Activated CD4-positive, alpha-beta T cell treated with anti-CD3 and anti-CD28 coated beads for 24 hours (primary cell): ENCODE data around the gene EXOC4.

ENCODE experiments used
- DNase-seq, 2 donors: peaks; one replicate each; pipeline ENCODE4 v3.0.0-alpha.2; 2020; ENCODE audit warnings: low read depth in 2 of 2

EXOC4 gene

DNA sequence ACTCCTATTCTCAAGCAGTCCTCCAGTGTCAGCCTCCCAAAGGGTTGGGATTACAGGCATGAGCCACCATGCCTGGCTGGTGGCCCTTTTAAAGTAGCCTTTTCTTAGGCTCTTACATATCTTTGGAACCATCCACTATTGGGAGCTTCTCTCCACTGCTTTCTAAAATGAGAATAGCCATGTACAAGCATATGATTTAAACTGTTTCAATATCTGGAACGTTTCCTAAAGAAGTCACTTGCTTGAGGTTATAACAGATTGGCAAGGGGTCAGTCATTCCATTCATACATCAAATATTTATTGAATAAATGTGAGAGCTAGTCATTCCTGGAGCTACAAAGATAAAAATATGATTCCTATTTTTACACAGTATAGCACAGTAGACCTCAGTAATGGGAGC lies 776.9 kb downstream of the EXOC4 start:
- no peak for DNase-seq

DNA sequence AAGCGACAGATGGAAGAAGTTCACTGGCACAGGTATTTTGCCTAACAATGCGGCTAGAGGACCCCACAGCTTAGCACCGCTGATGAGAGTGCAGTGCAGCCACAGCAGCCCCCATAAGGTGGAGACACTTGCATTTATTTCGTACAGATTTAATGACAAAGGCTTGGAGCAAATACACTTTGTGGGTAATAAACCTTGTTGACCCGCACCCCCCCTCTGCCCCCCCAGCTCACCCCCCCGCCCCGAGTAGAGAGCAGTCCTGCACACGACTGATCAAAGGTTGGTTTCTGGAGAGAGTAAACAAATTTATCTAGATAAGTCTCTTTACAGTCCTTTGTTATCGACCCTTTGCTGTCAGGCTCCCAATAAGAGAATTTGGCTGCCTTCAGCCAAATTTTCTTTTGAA lies 777.6 kb downstream of the EXOC4 start:
- no peak for DNase-seq

DNA sequence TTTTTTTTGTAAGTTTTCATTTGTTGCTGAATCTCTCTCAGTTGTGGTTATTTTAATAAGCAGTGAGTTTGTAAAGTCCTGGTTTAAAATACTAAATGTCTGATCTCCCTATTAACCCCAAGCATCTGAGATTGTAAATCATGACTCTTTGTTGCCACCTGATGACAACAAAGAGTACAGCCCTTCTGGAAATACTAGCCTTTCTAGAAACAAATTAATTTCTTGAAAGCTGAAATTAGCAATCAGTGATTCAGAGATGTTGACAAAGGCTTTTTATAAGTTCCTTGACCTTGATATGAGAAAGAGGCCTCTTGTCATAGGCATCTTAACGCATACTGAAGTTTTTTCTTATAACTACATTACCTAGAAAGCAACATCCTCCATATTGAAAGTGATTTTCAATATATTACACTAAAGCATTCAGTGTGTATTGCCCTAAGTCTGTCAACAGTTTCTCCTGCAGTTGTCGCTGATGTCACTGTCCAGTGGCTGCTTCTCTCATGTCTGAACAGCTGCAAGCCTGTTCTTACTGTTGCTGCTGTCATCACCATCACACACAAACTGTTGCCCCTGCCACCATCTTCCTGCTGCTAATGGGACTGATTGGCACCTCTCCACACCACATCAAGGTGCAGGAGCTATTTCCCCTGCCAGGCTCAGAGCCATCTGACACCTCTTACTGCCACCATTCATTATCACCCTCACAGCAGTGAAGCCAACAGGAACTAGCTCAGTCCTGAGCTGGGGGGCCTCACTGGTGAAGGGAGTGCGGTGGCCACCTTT lies 779.1 kb downstream of the EXOC4 start:
- DNase-seq, result no peak

DNA sequence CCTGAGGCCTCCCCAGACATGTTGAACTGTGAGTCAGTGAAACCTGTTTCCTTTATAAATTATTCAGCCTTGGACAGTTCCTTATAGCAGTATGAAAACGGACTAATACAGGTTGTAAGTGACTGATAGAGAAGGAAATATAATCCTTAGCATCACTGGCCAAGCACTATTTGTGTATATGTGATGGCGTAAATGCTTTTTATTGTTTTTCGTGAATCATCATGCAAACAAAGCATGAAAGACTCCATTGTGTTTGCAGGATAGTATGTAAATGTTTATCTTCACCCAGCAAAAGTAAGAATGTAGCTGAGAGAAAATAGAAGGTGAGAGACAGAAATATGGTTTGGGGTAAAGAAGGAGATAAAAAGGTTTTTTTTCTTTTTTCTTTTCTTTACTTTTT lies 781.8 kb downstream of the EXOC4 start:
- DNase-seq, result no peak

DNA sequence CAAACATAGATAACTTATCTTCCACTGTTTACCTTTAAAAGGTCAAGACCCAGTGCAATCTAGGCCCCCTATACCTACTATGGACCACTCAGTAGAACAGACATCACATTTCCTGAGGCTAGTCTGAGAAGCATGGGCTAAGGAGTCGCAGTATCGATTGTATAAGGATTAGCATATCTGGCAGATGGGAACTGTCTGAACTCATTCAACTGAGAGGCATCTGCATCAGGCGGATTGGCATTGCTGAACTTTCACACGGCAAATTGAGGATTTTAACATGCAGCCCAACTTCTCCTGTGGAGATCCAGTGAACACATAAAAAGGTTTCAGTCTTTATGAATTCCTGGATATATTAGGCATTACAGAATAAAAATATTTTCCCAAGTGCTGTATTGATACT lies 785.1 kb downstream of the EXOC4 start:
- DNase-seq, result no peak

DNA sequence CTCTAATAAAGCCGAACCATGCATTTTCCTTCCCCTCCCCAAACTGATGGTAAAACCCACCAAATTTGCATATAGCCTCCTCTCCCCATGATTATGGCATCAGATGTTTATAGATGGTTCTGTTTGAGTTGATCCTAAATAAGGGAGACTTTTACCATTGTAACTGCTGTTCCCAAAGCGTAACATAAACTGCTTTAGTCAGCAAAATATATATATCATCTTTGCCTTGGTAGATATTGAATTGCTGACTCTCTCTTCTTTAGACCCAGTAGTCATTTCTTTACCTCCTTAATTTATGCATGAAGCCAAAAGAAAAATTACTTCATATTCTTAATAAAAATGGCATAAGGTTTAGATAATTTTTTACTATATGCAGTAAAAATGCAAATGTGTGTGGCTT lies 788.1 kb downstream of the EXOC4 start:
- no peak for DNase-seq

DNA sequence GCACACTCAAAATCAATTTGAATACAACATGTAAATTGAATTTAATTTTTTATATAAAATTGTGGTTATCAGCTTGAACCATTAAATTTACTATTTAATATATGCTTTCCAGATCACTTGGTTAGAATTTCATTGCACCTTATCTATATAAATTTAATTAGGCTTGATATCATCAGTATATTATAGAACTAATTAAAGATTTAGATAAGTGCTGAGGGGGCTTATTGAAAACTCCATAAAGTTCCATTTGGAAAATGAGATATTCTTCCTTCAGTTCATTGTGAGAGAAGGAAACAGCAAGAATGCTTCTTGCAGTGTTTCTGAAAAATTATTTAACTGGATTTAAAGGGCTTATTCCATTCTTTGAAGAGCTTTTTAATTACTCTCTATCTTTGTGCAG lies 788.6 kb downstream of the EXOC4 start:
- no peak for DNase-seq

DNA sequence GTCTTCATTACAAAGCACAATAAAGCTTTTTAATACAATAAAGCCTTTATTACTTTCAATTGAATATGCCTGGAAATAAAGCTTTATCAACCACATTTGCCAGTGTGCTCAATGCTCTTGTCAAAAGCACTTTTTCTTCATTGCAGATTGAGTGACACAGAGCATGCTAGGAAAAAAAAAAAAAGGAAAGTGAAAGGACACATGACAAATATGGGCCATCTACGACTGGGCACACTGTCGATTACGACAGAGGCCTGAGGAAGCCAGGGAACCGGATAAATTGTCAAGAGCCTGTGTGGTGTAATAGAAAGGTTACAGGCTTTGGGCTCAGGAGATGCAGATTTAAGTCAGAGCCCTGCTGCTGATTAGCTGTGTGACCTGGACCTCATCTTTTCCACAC lies 789.4 kb downstream of the EXOC4 start:
- DNase-seq, result no peak

DNA sequence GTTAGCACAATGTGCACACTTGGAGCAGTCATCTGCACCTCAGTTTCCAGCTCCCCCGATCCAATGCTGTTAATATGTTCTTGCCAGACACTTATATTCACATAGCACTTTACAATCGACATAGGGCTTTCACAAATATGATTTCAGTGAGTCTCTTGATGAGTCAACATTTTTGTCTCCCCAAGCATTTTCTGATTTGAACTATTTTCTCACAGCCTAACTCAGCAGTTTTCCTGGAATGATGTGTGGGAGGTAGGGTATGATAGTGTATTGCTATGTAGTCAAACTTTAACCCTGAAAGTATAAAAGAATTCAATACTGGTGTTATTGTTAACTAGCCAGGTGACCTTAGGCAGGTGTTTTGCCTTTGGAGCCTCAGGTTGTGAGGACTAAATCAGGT lies 791.8 kb downstream of the EXOC4 start:
- DNase-seq, result no peak

DNA sequence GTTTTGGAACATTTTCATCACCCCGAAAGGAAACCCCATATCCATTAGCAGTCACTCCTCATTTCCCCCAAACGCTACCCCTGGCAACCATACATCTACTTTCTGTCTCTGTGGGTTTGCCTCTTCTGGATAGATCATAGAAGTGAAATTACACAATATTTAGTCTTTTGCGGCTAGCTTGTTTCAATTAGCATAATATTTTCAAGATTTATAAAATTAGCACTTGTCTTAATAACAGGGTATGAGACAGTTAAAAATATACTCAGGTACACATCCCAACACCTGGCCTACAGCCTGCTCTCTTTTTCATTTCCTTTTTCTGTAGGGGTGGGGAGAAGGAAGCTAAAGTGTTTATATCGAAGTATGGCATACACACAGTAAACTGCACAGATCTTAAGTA lies 792.8 kb downstream of the EXOC4 start:
- no peak for DNase-seq

DNA sequence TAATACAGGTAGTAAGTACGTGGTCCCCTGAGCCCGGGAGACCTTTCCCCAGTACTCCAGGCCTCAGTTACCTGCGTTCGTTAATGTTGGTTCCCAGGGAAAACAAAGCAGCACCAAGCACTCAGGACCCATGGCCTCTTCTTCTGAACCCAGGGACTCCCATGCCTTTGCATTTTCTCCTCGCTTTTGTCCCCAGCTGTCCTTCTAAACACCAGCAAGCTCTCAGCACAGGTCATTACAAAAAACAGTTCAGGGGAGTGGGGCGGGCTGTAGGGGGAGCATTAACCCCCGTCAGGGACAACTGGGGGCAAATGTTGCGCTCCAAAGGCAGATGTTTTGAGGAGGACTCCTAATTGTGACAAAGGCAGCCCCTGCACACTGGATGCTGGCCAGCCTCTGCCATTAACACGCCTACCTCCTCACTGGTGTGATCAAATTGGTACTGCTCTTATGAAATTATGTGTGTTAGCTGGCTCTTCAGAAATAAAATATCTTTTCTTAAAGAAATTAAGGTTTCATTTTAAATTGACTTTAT lies 793.8 kb downstream of the EXOC4 start:
- DNase-seq, result no peak

DNA sequence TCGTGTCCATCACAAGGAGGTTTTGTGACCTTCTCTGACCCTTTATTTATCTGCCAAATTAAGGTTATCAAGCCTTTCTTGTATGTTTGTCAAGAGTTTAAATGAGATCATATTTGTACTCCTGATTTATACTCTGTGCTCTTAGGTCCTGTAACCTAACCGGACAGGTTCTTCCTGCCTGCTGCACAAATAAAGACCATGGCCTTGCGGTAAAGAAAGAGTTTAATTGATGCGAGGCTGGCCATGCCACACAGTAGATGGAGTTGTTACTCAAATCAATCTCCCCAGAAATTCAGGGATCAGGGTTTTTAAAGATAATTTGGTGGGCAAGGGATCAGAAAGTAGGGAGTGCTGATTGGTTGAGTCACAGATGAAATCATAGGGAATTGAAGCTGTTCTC lies 794.8 kb downstream of the EXOC4 start:
- DNase-seq, result no peak

DNA sequence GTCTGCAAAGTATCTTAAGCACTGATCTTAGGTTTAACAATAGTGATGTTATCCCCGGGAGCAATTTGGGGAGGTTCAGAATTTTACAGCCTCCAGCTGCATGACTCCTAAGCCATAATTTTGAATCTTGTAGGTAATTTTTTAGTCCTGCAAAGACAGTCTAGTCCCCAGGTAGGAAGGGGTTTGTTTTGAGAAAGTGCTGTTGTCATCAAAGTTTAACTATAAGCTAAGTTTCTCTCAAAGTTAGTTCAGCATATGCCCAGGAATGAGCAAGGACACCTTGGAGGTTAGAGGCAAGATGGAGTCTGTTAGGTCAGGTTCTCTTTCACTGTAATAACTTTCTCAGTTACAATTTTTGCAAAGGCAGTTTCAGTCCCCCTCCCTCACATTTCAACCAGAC lies 795.3 kb downstream of the EXOC4 start:
- DNase-seq, result no peak

DNA sequence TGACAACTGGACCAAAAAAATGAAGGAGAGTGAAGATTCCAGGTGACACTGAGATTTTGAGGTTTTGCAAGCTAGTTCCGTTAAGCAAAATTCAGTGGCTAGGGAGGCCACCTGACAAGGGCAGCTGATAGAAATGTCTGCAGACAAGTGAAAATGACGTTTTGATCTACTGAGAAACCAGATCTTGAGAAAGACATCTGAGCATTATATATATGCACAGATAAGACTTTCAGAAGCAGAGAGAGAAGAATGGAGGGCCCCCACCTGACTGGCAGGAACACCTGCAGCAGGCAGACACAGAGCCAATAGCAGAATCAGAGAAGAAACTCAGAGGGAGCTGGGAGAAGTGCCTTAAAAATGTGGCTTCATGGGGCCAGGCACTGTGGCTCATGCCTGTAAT lies 798.1 kb downstream of the EXOC4 start:
- DNase-seq, result no peak

DNA sequence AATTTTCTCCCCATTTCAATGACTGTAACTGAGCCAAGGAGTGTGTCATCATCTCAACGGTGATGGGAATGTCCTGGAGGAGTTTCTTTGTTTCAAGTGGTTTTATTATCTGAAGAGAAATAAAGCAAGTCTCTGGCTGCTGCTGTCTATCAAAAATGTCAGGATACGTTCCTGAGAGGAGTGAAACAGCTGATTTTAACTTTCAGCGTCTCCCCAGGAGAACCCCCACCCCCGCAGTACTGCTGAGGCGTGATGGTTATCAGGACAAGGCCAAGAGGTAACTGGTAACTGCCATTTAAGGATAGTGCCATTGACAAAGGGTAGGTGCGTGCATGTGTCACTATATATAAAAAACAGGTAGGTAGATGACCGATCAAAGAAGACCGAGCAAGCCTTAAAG lies 803.9 kb downstream of the EXOC4 start:
- DNase-seq, result no peak

DNA sequence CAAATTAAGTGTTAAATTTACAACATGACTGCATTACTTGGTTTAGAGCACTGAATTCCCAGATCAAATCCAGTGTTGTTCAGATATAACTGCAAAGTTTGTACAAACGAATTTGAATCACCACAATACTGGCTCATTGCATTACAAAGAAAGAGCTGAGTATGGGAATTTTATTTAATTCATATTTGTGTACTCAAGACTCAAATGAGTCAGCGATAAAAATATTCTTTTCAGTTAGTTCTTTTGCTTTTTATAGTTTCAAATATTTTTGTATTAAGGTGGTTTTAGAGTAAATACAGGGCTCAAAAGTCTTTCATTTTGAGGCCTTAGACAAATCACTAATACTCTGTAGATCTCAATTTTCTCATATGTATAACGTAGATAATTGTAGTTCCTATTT lies 805.6 kb downstream of the EXOC4 start:
- DNase-seq, result no peak

DNA sequence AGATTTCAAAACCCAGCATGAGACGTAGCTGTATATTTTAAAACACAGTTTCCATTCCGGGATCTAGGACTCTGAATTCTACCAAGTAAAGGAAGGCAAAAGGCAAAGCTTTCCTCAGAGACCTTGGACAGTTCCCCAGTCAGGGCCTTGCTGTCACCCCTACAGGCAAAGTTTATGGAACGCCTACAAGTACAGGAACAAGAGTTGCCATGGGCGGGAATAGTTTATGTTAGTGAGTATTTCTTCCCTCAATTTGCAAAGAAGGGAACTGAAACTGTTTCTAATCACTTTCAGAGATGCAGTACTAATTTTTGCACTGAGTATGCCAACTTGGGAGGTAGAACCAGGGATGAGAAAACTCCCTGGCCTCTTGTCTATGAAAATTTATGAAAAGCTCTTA lies 806.1 kb downstream of the EXOC4 start:
- DNase-seq, result no peak

DNA sequence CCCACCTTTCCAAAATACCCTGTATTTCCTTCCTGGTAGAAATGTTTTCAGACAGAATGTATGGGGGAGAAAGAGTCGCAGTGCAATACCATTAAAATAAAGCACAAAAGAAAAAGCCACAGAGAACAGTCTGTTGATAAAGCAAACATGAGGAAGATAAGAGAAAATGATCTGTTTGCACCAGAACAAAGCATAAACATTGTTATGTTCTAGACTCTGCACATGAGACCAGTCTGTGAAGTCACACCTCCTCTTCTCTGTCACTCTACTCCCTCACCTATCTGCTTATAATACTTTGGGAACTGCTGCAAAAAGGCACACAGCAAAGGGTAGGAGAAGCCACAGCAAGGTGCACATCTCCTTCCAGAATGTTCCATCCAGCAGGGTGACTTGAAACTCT lies 807.0 kb downstream of the EXOC4 start:
- no peak for DNase-seq

DNA sequence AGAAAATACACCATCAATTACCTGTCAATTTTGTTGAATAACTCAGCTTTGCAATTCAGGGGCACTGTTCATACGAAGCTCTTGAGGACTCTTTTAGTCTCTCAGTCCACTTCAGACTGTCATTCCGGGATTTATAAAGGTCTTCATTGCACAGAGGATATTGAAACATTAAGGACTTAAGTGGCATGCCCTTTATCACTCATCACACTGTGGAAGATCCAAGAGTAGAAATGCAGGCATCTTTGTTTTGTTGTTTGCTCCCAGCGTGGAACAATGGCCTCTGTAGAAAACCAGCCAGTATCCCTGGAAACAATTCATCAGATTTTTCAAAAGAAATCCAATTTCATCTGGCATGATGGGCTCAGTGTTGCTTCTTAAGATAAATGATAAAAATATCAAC lies 808.0 kb downstream of the EXOC4 start:
- no peak for DNase-seq

DNA sequence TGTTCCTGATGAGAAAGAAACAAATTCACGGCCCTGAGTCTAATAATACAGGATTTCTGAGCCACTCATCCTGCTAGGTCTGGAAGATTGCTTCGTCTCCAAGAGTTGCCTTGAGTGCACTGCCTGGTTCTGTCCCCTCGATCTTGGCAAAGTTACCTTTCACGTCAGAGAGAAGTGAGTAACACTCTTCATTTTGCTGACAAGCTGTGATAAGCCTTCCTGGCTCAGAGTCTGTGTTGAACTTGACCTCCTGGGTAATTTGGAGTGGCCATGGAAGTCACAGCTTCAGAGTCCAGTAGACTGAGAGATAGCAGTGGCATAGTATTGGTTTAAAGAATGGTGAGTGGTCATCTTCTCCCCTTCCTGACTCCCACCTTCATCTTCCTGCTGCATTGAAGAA lies 809.6 kb downstream of the EXOC4 start:
- DNase-seq, result no peak

DNA sequence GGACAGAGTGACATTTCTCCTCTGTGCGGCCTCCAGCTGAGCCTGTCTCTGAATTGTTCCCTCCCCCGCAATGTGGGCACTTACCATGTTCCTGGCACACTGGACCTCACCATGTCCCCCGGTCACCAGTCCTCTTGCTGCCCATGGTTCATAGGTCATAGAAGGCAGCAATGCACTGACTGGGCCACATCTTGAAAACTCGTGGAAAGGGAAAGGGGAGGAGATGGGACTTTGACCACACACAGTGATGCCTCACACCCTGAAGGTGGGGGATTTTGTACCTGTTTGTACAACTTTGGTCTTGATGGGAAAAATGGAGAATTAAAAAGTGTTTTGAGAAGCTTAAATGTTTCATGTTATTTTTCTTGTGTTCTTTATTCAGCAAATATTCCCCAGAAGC lies 812.5 kb downstream of the EXOC4 start:
- DNase-seq, result no peak

DNA sequence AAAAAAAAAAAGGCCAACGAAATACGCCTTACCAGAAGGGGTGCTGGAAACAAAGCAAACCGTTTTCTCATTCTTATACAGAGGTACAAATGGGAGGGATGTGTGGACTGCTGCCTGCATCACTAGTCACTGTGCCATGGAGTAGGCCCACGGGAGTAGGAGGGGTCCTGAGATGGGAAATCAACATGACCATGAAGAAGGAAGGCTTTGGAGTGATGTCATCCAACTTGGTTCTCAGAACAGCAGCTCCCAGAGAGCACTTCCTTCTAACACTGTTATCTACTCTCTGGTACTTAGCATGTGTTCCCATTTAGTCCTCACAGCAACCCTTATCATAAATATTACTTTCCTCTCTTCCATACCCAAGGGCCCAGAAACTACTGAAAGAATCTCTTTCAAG lies 814.3 kb downstream of the EXOC4 start:
- DNase-seq, result no peak

DNA sequence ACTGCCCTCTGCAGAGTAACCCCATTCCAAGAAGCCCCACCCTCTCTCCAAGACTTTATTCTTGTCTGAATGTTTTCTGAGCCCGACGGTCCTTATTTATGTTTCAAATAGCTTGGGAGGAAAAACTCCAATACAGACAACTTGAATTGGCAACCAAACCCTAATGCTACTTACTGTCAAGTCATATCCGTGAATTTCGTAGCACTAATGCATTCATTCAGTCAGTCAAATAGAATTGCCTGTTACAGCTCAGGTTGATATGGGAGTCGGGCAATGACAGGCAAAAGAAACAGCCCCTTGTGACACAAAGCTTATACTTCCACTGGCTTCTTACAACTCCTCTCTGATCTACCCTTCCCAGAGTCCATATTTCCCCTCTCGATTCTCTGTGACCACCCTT lies 815.8 kb downstream of the EXOC4 start:
- no peak for DNase-seq

DNA sequence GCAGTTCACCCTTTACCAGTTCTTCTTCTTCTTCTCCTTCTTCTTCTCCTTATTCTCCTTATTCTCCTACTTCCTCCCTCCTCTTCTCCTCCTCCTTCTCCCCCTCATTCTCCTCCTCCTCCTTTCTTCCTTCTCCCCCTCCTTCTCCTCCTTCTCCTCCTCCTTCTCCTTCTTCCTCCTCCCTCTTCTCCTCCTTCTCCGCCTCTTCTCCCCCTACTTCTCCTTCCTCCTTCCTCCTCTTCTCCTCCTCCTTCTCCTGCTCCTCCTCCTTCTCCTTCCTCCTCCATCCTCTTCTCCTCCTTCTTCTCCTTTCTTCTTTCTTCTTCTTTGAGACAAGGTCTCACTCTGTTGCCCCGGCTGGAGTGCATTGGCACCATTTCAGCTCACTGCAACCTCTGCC lies 816.3 kb downstream of the EXOC4 start:
- DNase-seq, result no peak
